AG09319 (cell line): ENCODE measurements around the gene CCL17.

ENCODE experiments used
- DNase-seq: peaks from one replicate; pipeline ENCODE4 v3.0.0-alpha.2; 2010; ENCODE audit warnings: low read depth; ENCODE audit errors: extremely low read depth
- CTCF ChIP-seq: IDR thresholded peaks from 2 replicates; pipeline ENCODE4 v1.5.1; 2011; ENCODE audit warnings: low read depth, mild to moderate bottlenecking, inconsistent platforms, low read length, moderate library complexity

CCL17 gene

DNA sequence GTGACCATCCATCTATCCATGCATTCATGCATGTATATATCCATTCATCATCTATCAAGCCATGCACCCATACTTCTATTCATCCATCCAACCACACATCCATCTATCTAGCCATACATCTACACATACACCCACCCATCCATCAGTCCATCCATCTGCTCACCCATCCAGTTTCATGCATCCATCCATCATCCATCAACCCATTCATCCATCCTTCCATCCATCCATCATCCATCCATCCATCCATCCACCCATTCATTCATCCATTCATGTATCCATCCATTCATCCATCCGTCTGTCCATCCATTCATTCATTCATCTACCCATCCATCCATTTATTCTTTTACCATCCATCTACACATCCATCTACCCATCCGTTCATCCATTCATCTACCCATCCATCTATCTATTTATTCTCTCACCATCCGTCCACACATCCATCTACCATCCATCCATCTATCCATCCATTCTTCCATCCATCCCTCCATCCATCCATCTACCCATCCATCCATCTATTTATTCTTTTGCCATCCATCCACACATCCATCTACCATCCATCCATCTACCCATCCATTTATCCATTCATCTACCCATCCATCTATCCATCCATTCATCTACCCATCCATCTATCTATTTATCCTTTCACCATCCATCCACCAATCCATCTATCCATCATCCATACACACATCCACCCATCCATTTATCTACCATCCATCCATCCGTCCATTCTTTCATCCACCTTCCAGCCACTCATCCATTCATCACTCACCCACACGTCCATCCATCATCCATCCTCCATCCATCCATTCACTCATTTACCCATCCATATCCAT, 3.2 kb downstream of the CCL17 start:
- DNase-seq = no peak
- no peak for TF ChIP-seq CTCF

- DNase-seq = no peak
- no peak for TF ChIP-seq CTCF
Measured at GRCh38 chr16:57409065-57409464, 4.5 kb downstream of the CCL17 start.

- no peak for TF ChIP-seq CTCF
- DNase-seq = no peak
Measured at GRCh38 chr16:57409870-57410587, 5.5 kb downstream of the CCL17 start.

DNA sequence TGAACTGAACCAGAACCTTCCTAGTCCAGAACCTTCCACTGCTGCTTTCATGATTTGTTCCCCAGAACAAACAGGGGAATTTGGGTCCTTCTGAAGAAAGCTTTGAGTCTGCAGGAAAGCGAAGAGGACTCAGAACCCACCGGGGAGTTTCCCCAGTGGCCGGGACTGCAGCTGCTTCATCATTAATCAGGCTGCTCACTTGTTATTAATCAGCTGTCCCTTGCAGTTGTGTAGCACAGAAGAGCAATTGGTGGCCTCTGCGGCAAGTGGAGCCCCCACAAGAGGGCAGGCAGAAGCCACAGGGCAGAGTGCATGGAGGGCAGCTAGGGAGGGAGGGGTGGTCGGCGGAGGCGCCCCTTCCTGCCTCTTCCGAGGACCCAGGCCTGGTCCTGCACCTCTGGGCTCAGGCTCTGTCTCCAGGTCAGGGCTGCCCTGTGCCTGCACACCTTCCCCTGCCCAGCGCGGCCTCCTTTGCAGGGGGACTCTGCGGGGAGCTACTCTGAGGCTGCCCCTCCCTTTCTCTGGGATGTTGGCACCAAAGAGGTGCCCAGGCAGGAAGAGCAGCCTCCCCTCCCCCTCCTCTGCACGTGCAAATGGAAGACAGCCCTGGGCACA, 6.9 kb downstream of the CCL17 start:
- DNase-seq = no peak
- TF ChIP-seq CTCF = no peak

DNA sequence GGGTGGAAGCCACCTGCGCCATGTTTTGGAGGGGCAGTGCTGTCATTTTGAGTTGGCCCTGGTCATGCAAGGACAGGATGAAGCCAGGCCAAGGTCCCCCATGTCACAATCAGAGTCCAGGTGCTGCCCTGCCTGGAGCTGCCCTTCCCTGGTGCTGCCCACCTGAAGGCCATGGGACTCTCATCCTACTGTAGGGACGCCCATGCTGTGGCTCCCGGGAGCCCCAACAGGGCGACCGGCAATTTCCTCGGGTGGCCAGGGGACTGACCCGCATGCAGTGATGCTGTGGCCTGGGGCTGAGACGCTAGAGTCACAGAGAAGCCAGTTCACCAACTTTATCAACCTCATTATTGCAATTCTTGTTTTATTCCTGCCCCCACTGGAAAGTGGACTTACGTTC, 8.0 kb downstream of the CCL17 start:
- no peak for TF ChIP-seq CTCF
- no peak for DNase-seq

DNA sequence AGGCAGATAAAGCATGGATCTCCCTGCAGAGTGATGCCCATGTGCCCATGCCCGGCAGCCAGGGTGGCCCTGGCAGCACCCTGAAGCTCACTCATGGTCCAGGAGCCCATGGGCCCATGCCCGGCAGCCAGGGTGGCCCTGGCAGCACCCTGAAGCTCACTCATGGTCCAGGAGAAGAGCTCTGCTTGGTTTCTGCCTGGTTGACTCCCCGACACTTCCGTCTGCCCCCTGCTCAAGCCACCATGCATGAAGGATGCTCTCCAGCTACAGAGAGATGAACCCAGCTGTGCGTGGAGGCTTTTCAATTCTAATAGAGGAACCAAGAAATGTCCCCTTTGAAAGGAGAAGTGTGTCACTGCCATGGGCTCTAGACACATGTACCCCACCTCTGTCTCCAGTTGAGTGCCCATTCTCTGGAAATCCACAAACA, 8.7 kb downstream of the CCL17 start:
- no peak for DNase-seq
- TF ChIP-seq CTCF = no peak

- no peak for DNase-seq
Measured at GRCh38 chr16:57413733-57414132, 9.2 kb downstream of the CCL17 start.

More at GRCh38 chr16:57413733-57414132, 9.2 kb downstream of the CCL17 start:
- TF ChIP-seq CTCF = no peak
